Stimulated activated CD4-positive, alpha-beta T cell treated with anti-CD3 and anti-CD28 coated beads, TNF-alpha, amount 100 ng/mL, for 24 hours (primary cell): ENCODE measurements around the gene RPL37A.

Source experiments
- DNase-seq, 3 experiments: peaks; one replicate each; pipeline ENCODE4 v3.0.0-alpha.2; 2020; ENCODE audit warnings: low read depth in 3 of 3

RPL37A gene

GRCh38 chr2:216548901-216549331 lies 50.3 kb downstream of the RPL37A start:
- DNase-seq = no peak

DNA sequence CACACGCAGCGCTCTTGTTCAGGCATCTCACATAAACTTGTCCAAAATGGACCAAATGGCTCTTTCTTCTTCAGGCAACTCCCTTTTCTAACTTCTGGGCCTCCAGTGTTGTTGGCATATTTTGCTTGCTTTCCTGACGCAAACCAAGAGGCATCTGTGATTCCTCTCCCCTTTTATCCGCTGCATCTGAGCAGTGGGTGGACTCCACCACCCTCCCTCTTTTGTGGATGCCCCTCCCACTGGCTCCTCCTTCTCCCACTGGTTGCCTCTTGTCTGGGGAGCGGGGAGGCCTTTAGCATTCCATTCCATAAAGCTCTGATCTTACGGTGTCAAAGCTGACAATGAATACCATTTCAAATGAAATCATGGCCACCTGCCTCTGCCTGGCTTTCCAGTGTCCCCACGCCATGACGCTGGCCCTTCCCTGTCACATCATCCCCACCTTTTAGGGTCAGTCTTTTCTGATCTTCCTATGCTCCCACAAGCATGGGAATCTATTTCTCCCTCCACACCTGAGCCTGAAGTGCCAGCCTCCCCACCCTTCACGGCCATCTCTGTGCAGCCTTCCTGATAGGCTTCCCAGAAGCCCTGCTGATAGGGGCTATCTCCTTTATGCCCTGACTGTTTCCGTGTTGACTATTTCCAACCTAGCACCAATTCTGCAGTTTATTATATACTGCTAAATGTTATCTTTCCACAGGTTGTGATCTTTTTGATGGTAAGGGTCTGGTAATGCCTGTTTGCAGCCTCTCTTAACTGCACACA lies 51.5 kb downstream of the RPL37A start:
- DNase-seq = no peak

- DNase-seq = no peak
Measured at GRCh38 chr2:216551234-216552068, 52.8 kb downstream of the RPL37A start.

- DNase-seq = no peak
Measured at GRCh38 chr2:216553093-216553478, 54.4 kb downstream of the RPL37A start.
